GM18867 (cell line): ENCODE data around the gene OPCML.

Experiments used
- ATAC-seq: cut with Tn5 transposase; IDR thresholded peaks from one replicate; pipeline ENCODE4 v1.9.1; 2021; ENCODE audit warnings: mild to moderate bottlenecking, moderate library complexity; ENCODE audit not compliant: unreplicated experiment

OPCML gene

GRCh38 chr11:132876239-132876638 is 656.1 kb downstream of the OPCML start:
- no peak for ATAC-seq

DNA sequence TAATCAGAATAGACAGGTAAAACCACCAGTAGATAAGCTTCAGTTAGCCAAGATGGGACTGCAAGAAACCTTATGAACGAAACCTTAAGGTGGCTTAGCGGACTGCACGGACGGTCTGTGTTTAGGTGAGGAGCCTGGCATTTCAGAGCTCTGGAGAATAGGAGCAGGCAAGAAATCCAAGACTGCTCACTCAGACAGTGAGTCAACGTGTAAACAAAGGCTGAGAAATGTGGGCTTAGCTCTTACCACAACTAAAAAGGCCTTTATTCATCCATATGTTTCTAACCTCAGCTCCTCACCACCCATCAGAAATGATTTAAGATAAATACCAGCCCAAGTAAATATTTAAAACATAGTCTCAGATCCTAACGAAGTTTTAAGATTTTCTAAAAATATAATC is 657.7 kb downstream of the OPCML start:
- ATAC-seq: no peak

DNA sequence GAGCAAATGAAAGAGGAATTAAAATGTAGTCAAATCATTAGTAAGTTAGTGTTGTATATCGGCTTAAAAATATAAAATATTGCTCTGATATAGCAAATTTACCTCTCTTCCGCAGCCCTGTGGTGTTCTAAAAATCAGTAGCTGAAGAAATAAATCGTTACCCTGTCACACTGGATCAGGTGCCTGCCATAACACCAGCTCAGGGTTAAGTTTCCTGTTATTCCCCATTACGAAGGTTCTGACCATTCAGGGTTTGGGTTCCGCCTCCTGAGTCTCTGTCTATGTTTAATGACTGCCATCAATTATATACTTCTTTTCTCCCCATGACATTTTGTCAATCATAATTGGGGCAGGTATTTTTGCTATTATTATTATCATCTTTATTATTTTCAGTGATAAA is 658.5 kb downstream of the OPCML start:
- no peak for ATAC-seq

- no peak for ATAC-seq
Observed at GRCh38 chr11:132872211-132872610, 660.1 kb downstream of the OPCML start.

DNA sequence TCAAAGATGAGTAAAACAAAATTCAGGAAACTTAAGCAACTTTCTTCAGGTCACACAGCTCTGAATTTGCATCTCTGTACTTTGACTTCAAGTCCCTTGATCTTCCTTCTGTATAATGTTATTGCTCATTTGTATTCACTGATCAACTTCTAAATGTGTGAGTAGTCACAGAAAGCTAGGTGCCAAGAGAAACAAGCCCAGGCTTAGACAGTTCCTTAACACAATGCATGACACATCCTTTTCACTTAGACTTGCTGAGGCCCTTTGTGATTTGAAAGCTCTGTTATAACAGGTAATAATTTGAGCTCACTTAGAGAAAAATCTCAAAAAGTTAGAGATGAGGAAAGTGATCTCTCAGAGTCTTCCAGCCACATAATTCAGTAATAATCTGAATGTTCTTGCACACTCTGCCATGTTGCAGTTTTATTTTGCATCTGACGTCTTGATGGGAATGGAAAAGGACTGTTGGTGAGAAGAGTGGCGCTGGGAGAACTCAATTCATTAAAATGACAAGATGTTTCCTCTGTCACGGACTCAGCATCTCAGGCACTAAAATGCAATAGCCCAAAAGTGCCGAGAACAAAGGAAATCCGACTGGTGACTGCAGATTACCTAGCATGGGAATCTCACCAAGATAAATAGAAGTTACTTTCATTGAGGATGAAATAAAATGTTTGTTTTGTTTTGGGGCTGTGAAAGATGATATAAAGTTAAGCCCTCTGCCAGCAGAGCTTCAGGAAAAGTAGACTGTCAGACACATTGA is 665.3 kb downstream of the OPCML start:
- no peak for ATAC-seq

- ATAC-seq: no peak
Observed at GRCh38 chr11:132865623-132866022, 666.7 kb downstream of the OPCML start.

GRCh38 chr11:132864811-132865576 is 667.3 kb downstream of the OPCML start:
- ATAC-seq: no peak

DNA sequence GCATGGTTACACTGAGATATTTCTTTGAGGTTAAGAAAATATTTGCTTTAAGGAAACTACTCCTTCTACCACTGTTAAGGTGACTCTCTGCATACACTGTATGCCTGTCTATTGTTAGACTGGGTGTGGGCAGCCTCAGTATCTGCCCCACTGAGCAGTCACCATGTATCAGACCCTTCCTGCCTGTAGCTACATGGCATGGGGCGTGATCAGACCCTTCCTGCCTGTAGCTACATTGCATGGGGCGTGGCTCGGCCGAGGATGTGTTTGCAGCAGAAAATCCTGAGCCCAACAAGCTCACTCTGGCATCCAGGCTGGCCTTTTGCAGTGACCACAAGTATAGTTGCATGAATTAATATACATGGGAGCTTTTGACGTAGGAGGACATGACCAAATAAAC is 669.4 kb downstream of the OPCML start:
- ATAC-seq: no peak

DNA sequence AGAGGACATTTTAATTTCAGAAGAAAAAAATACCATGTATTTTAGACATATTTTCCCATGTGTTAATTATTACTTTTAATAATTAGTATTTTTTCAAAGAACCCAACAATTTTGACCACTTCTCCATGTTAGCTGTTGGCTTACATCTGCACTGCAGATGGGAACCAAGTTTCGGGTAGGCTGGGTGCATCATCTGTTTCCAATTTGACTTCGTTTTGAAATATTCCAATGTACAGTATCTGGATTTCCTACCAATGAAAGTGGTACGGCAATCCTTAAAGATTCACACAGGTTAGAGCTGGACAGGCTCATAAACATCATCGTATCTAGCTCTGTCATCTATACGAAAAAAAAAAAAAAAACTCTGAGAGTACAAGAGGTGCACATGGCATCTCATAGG is 670.2 kb downstream of the OPCML start:
- ATAC-seq: no peak

- no peak for ATAC-seq
Observed at GRCh38 chr11:132859306-132859705, 673.0 kb downstream of the OPCML start.

GRCh38 chr11:132858223-132858622 is 674.1 kb downstream of the OPCML start:
- no peak for ATAC-seq

- ATAC-seq: no peak
Observed at GRCh38 chr11:132856032-132856431, 676.3 kb downstream of the OPCML start.

DNA sequence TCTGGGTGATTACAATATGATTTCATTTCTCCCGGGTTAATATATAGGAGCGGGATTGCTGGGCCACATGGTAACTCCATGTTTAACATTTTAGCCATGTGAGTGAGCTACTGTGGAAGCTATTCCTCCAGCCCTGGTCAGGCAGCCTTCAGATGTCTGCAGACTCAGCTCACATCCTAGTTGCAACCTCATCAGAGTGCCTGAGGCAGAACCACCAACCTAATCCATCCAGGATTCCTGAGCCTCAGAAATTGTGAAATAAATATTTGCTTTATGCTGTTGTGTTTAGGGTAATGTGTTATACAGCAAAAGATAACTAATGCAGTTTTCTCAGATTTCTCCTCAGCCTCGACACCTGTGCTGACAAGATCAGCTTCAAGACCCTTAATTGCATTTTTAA is 676.8 kb downstream of the OPCML start:
- ATAC-seq: no peak

GRCh38 chr11:132853886-132854285 is 678.4 kb downstream of the OPCML start:
- ATAC-seq: no peak

DNA sequence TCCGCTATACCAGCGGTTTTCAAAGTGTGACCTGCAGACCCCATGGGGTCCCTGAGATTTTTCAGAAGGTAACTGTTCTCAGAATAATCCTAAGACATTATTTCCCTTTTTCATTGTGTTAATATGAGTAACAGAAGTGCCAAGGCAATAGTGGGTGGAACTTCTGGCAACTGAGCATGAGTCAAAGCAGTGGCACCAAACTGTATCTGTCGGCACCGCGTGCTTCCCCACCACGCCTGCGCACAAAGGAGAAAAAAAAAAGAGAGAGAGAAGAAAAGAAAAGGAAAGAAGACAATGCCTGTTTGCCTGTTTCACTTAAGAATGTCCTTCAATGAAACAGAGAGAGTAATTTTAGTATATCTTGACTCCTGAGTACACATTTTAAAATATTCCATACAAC is 679.9 kb downstream of the OPCML start:
- no peak for ATAC-seq

- no peak for ATAC-seq
Observed at GRCh38 chr11:132851247-132851646, 681.1 kb downstream of the OPCML start.

- ATAC-seq: no peak
Observed at GRCh38 chr11:132850266-132850665, 682.0 kb downstream of the OPCML start.

GRCh38 chr11:132848336-132848735 is 684.0 kb downstream of the OPCML start:
- no peak for ATAC-seq

GRCh38 chr11:132846075-132846474 is 686.2 kb downstream of the OPCML start:
- ATAC-seq: no peak

DNA sequence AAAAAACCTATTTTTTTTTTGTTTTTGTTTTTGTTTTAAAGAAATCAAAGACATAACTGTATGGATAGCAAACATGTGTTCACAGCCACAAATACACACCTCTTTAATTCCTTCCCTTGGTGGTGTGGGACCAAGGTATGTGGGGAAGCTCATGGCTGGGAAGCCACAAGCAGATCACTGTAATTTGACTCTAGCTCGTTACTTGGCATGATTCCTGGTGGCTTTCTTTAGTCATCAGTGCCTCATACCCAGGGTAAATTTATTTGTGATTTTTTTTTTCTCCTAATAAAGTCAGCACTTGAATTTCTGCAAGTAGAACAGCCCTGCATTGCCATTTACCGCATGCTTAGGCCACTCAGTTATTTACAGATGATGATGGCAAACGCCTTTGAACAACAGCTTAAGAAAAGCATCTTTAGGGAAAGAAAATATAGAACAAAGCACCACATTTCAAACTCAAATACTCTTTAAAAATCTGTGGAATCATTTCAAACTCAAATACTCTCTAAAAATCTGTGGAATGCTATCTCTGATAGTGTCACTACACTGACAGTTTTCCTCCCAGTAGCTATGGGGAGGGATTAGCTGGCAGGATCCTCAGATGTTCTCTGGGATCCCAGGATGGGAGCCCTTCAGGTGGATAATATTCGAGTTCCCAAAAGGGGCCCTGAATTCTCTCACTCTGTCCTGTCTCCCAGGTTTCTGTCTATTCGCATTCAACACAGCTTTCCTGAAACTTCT is 687.2 kb downstream of the OPCML start:
- no peak for ATAC-seq

DNA sequence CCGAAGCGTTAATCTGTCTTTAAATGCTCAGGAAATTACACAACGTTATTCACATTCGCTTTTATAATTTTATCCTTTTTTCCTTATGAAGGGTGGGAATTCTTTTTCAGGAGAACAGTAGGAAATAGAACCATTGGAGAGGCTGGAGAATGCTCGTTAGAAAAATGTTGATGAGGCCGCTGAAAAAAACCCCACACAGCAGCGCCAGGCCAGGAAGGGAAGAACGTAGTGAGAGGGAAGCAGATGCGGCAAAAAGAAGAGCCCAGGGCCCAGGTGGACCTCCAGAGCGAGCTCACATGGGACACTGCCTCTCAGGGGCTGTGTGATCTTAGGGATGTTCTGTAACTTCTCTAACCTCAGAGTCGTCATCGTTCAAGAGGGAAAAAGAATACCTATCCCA is 691.6 kb downstream of the OPCML start:
- ATAC-seq: no peak

- no peak for ATAC-seq
Observed at GRCh38 chr11:132840191-132840590, 692.1 kb downstream of the OPCML start.
